CMK (cell line): ENCODE results near the gene ONECUT3.
"Not testable (repeated sequence)": the region's sequence is repeated elsewhere in the genome, so short reads cannot be mapped to it uniquely, and the experiment has no call there.

ENCODE experiments used
- DNase-seq: peaks from one replicate; pipeline ENCODE4 v3.0.0-alpha.2; 2010; ENCODE audit warnings: low read depth

ONECUT3 gene

DNA sequence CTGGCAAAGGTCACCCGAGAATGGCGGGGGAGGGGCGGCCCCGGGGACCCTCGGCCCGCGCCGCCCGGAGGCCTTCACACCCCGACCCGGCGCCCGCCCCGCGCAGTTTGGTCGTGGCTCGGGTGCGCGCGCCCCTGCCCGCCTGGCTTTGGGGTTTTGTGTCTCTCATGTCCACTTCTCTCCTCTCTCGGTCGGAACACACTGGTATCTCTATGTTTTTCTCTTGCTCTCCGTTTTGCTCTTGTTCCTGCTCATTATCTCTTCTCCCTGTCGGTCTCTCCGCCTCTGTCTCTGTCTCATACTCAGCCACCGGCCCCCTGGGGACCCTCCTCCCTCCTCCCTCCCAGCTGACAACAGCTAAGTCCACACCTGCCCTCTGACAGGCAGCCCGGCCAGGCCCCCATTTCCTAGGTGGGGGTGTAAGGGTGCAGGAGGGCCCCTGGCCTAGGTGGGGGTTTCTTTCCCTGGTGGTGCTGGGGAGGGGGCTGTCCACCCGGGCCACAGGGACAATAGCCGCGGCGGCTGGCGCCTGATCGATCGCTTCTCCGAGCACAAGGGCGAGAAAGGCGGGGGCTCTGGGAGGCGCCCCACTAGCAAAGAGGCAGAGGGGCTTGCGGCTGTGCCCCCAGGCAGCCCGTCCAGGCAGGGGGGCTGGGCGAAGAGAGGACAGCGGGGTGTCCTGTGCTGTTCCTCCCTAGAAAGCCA lies 2.3 kb downstream of the ONECUT3 start:
- DNase-seq, result no peak

DNA sequence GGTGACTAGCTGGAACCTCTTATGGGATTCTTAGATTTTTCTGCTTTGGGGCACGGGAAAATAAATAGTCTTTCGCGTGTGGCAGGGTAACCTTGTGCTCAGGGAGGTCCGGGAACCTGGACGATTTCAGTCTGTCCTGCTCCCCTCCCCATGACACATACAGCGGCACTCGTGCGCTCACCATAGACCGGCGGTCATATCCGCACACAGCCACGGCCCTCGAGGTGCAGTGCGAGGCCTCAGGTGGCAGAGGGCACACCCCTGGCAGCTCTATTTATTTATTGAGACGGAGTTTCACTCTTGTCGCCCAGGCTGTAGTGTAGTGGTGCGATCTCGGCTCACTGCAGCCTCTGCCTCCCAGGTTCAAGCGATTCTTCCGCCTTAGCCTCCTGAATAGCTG lies 3.0 kb downstream of the ONECUT3 start:
- no peak for DNase-seq

DNA sequence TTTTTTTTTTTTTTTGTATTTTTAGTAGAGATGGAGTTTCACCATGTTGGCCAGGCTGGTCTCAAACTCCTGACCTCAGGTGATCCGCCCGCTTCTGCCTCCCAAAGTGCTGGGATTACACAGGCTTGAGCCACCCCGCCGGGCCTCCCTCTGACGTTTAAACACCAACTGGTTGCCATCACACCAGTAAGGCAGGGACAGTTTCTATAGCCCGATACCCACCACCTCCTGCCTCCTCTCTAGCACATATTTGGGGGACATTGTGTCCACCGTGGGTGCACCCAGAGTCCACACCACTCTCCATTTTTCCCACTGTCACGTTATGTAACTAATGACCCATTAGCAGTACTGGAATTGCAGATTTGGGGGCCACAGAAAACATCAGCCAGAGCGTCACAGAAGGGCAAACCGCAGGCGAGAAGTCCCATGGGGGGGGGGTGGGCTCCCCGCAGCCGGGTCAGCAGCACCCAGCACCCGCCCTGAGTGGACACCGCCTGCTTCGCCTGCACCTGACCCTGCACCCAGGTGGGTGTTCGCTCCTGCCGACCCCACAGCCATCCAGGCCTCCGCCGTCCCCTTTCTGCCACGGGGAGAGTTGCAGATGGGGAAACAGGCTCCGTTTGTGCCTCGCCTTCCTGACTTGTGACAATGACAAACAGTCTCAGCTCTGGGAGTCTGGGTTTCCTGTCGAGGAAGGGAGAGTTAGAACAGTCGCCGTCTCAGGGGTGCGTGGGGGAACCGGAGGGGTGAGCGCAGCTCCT lies 3.6 kb downstream of the ONECUT3 start:
- DNase-seq, result no peak

DNA sequence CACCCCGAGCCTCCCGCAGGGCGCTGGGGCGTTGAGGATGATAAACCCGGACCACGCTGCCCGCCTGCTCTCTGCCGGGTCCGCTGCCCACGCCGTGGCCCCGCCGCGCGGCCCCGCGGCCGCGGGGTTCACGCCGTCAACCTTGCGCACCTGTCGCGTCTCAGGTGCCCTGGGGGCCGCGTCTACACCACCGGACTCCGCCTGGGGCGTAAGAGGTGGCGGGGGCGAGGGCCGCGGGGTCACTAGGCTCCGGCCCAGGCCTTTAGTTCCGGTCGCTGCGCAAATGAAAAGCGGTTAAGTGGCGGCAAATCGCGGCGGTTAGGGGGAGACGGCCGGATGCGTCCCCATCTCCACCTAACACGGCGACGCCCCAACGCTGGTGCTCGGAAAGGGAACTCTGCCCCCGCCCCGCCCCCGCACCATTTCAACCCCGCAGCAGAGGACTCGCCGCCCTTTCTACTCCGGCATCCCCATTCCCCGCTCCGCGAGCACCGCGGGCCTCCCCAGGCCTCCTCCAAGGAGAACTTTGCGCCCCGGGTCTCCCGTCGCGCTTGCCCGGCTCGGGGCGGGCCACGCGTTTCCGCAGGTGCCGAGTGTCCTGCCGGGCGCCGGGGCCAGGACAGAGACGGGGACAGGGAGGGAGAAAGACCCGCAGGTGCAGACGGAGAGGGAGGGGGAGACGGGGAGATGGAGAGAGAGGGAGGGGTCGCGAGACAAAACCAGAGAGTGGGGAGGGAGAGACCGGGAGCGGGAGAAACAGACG lies 4.3 kb downstream of the ONECUT3 start:
- DNase-seq, result no peak

DNA sequence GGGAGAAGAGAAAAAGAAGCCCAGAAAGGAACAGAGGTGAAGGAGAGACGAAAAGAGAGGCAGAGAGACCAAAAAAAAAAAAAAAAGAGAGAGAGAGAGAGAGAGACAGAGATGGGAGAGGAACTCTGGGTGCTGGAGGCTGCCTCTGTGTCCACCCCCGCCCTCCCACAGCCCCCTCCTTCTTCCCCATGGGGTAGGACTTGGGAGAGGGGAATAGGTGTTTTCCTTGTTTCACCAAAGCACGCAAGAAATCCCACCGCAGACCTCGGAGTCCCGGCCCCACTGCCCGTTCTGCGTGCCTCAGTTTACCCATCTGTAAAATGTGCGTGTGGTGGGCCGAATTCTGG lies 4.9 kb downstream of the ONECUT3 start:
- no peak for DNase-seq

DNA sequence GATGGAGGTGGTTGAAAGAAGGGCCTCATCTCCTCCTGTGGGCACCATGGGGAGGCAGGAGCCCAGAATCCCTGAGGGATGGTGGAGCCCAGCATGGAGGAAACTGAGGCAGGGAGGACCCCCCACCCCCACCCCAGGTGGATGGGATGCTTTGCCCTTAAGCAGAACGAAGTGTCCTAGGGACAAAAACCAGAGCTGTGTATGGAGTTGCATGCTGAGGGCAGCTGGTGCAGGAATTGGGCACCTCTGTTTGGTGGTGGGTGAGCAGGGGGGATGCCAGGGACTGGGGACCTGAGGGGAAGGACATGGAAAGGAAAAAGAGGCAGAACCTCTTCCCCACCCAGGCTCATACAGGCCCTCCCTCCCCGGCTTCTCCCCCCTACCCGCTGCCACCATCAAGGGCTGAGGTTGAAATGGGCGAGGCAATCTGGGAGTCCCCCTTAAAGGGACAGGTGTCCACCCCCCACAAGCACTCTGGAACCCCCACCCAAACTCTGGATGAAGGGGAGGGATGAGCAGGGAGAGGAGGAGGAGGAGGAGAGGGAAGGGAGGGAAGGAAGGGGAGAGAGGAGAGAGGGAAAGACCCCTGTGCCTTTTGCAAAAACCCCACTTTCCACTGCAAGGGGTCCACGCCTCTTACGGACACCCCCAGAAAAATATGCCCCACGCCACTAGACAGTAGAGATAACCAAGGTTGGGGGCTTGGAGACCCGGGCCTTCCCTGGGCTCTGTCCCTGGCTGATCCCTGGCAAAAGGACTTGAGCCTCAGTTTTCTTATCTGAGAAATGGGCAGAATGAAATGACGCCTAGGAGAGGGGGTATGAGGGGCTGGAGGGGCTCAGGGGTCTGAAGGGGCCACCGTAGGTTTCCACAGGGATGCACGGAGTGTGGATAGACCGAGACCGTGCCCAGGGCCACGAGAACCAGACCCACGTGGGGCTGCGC lies 5.9 kb downstream of the ONECUT3 start:
- DNase-seq, result no peak

DNA sequence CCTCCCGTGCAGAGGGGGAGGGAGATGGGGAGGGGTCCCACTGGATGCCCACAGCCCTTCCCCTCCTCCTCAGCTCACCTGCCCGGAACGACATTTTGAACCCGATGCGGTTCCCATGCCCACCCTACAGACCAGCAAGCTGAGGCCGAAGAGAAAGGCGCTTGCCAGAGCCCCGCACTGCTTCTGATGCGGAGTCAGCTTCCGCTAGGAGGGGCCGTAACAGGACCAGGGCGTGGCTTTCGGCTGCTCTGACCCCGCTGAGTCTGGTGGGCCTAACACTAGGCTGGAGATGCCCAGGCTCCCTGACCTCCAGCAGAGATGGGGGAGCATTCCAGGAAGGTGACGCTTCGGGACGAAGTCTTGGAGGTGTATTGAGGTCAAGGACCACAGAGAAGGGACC lies 6.7 kb downstream of the ONECUT3 start:
- no peak for DNase-seq

DNA sequence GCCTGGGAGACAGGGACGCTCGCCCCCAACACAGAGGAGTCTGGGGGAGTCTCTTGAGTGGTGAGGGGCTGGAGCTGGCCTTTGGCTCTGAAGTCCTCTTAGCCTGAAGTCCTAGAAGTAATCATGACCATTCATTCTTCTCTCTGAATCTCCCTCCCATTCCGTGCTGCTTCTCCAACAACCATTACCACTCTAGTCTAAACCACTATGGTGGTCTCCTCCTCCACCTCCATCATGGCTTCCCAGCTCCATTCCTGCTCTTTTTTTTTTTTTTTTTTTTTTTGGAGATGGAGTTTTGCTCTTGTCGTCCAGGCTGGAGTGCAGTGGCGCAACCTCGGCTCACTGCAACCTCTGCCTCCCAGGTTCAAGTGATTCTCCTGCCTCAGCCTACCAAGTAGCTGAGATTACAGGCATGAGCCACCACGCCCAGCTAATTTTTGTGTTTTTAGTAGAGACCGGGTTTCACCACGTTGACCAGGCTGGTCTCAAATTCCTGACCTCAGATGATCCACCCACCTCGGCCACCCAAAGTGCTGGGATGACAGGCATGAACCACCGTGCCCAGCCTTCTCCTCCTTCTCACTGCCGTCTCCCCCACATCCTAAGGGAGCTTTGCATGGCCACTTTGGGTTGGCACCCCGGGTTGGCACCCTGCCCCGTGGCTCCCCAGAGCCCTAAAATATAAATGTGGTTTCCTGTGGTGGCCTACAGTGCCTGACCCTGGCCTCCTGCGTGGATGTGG lies 7.7 kb downstream of the ONECUT3 start:
- not testable (repeated sequence) for DNase-seq

DNA sequence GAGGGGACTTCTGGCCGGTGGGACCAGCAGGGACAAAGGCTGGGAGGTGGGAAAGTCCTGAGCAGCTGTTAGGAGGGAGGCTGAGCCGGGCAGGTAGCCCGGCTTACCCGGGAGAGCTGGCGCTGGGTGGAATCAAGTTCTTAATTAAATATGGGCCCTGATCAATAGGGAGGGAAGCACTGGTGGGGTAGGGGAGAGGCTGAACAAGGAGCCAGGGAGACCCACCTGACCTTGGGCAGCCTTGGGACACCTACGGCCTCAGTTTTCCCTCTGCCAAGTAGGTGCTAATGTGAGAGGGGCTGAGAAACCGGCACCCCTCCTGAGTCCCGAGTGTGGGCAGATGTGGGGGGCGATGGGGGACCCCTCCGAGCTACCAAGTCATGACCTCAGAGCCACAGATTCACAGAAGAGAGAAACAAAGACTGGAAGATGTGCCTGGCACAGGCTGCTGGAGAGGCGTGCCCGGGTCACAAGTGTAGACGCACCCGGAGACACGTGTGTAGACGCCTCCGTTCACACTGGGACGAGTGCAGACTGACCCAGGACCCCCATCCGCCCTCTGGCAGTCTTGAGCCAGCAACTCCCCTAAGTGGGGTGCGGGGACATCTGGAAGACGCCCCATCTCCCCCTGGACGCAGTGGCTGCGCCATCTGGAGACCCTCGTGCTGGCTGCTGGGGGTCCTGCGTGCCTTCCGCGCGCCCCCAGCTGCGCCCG lies 8.4 kb downstream of the ONECUT3 start:
- DNase-seq, result no peak

DNA sequence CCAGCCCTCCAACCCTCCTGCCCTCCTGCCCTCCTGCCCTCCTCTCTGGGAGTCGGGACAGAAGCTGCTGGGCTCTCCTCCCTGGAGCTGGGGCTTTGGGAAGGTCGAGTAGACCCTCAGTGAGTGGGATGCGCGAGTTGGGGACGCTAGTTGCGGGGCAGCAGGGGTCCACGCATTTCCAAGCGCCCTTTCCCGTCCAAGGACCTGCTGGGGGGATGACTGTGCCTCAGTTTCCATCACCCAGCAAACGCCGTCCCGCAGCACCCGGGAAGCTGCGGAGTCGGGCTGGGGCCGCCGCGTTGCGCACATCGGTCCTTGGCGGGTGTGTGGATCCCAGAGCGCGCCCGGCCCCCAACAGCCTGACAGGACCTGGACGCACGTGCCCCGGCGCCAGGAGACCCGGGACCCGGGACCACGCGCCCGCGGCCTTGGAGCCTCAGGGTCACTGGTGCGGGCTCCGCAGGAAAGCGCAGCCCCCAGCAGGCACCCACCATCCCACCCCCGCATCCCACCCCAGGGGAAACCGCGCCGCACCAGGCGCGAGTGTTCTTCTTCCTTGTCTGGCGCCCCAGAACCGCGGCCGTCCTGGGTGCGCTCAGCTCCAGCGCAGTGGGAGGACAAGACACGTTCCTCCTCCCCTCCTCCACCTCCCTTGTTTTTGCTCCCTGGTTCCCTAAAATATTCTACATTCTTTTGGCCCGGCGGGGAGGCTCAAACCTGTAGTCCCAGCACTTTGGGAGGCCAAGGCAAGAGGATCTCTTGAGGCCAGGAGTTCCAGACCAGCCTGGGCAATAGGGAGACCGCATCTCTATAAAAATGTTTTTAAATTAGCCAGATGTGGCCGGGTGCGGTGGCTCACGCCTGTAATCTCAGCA lies 9.2 kb downstream of the ONECUT3 start:
- DNase-seq, result no peak

DNA sequence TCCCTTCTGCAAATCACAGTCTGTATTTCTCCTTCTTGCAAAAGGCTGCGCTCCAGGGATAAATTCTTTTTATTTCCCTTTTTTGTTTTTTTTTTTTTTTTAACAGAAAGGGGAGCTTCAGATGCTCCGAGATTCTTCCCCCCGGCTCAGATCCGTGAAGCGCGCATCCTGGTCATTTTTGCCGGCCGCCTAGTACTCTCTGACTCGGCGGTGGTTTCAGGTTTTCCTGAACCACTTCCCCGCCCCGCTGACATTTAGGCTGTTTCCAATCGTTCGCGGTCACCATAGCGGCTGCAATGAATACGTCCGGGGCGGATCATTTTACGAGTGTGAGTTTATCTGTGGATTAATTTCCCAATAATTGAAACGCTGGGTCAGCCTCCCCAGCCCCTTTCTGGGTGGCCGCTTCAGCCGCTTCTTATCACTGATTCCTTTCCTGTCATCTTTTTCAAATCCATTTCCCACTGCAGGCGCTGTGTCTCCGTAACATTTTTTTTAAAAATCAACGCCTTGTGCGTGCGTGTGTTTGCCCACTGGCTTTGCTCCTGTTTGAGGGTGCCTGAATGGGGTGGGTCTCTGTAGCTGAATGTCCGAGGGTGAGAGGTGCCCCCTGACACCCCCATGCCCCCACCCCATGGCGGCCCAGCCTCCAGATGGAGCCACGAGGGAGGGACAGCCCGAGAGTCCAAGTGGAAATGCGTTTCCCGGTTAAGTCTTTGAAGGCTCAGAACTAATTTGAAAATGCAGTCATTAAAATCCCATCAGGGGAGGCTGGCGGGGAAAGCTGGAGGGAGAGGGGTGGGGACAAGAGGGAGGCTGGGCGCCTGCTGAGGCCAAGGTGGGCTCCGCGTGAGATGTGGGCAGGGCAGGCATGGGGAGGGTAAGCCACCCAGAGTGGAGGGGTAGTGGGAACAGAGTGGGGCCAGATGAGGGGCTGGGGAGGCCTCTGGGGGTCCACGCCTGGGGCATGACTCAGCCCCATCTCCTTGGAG lies 10.6 kb downstream of the ONECUT3 start:
- DNase-seq, result no peak

DNA sequence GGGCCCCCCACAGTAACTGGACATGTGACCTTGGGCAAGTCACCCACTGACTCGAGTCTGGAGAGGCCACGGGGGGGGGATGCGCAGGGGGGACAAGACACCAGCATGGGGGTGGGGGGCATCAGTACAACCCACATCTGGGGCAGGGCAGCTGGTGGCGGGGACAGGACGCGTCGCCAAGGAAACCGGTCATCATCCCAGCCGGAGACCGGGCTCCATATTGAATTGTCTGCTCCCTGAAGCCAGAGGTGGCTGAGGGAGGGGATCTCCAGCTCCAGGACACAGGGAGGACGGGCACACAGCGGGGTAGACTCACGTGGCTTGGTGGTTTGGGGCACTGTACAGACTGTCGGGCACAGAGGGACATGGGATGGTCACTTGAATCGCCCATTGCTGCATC lies 11.4 kb downstream of the ONECUT3 start:
- no peak for DNase-seq

DNA sequence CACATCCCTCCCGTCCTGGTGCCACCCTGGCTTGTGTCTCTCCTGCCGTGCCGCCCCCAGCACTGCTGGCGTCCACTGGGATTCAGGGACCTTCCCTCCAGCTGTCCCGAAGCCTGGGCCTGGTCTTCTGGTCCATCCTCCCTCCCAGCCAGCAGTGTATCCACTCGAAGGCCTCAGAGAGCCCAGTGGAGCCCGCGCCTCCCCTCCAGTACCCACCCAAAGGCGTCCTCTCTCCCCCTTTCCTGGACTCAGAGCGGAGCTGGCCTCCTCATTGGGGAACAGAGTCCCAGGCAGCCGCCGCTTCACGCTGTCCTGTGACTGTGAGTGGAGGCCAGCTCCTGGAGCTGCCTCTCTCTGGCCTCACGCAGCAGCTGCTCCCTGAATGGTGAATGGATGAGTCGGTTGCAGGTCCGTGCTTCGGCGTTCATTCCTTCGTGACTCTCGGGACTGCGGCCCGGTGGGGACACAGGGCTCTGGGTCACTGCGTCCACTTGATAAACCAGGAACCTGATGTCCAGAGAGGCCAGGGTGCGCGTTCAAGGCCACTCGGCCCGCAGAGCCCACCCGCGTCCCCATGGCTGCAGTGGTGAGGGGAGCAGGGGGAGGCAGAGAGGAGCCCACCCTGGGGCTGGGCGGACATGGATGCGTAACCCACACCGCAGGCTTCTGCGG lies 12.1 kb downstream of the ONECUT3 start:
- no peak for DNase-seq

DNA sequence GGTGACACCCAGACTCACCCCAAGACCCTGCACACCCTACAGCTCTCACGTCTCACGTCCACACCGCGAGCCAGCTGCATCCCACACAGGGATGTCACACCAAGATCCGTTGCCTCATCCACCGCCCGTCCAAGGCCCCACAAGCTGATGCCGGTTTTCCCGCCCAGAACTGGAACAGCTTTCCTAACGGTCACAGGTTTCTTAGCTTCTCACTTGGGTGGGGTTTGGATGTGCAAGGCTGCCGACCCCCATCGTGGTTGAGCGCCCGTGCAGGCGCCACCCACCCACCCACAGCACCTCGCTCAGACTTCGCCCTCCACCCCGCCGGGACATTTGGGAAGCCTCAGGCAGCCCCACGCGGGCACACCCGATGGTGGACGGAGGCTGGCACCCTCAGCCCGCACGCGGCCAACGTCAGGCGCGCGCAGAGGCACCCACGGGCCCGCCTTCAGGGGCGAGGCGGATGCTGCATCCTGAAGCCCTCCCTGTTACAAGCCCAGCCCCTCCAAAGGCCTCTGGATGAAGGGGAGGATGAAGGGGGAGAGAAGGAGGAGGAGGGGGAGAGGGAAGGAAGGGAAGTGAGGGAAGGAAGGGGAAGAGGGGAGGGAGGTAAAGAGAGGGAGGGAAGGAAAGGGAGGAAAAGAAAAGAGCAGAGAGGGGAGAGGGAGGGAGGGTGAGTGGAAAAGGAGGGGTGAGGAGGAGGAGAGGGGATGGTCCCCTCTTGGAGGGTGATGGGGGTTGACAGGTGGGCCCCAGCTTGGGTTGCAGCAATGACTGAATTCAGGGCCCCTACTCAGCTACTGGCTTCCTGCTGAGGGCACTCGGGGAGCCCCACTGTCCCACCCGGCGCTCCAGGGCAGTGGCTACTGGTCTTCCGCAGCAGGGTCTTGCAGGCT lies 12.8 kb downstream of the ONECUT3 start:
- no peak for DNase-seq

DNA sequence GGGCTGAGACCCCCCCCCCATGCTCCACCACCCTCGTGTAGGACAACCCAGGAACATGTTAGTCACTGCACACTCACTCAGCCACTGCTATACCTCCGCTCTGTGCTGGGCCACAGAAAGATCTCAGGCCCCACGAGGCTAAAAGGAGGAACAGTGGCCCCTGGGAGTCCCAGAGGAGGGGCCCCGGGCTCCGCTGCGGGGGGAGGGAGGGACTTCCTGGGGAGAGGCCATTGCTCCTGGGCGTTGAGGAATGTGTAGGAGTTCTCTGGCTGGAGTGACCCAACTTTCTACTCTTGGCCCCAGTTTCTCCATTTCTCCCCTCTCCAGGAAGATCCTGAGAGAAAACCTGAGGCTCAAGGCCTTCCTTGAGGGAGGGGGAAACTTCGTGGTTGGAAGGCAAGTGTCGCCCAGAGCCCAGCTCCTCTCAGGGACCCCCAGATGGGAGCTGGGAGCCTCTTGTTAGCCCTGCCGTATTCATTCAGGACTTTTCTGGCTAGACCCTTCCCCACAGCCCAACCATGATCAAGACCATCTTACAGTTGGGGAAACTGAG lies 13.6 kb downstream of the ONECUT3 start:
- no peak for DNase-seq

DNA sequence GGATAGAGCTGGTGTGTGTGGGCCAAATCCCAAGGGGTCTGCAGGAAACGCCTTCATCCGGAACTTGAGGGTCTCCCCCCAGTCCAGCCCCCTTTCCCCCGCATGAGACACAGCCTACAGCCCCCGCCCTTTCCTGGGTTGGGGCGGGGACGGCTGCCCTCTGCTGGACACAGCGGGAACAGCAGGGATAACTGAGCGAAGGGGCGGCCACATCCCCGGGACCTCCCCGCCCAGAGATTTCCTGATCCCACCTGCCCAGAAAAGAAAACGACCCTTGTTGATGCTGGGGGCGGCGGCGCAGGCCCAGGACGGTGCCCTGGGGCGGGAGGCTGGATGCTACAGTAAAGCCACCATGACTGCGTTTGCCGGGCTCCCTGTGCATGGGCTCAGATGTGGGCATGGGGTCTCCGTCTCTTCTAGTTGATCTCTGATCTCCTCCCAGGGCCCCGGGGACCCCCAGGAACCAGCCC lies 14.2 kb downstream of the ONECUT3 start:
- DNase-seq, result no peak
